HL-60 (cell line): ENCODE results near the gene EIF6.

ENCODE experiments used
- DNase-seq, 2 experiments: peaks; one replicate each; pipeline ENCODE4 v3.0.0-alpha.2; 2010 to 2020; ENCODE audit warnings: low read depth in 1 of 2, low spot score in 1 of 2
- H3K27ac ChIP-seq: fragments of 250-450 bp; sonication (Bioruptor Pico); replicated peaks from 2 replicates; pipeline ENCODE4 v1.5.1; 2020; ENCODE audit warnings: mild to moderate bottlenecking, moderate library complexity
- H3K27me3 ChIP-seq: fragments of 250-450 bp; sonication (Bioruptor Pico); 2 replicates; pipeline ENCODE4 v1.5.1; 2021; ENCODE audit warnings: mild to moderate bottlenecking, moderate library complexity; ENCODE audit not compliant: insufficient read depth, poor library complexity, severe bottlenecking
- H3K4me3 ChIP-seq: replicated peaks from 2 replicates; pipeline ENCODE4 v1.5.1; 2011; ENCODE audit warnings: mild to moderate bottlenecking, control low read depth, low read length; ENCODE audit not compliant: insufficient read depth
- CTCF ChIP-seq: IDR thresholded peaks from one replicate; pipeline ENCODE4 v1.5.1; 2011; ENCODE audit warnings: low read length, control low read depth, inconsistent platforms; ENCODE audit not compliant: insufficient read depth
- GABPA ChIP-seq: IDR thresholded peaks from 2 replicates; pipeline ENCODE4 v1.6.1; 2012; ENCODE audit warnings: low read depth
- POLR2AphosphoS5 ChIP-seq: IDR thresholded peaks from 2 replicates; pipeline ENCODE4 v1.6.1; 2012; ENCODE audit warnings: low read depth
- REST ChIP-seq: IDR thresholded peaks from 2 replicates; pipeline ENCODE4 v1.6.1; 2012; ENCODE audit warnings: low read depth; ENCODE audit not compliant: insufficient replicate concordance
- SPI1 ChIP-seq: IDR thresholded peaks from 2 replicates; pipeline ENCODE4 v1.6.1; 2012; ENCODE audit warnings: low read depth, mild to moderate bottlenecking, borderline replicate concordance

Gene EIF6

GRCh38 chr20:35248641-35249475 lies 35.7 kb downstream of the EIF6 start:
- Histone ChIP-seq H3K27me3 (no peaks in the 10 kb centered on the region), H3K4me3 (no peak overlapping the region), H3K27ac (no peak overlapping the region)
- TF ChIP-seq REST (no peak), SPI1 (no peak)
- DNase-seq = no peak

GRCh38 chr20:35246723-35247122 lies 37.8 kb downstream of the EIF6 start:
- no peak for DNase-seq
- TF ChIP-seq CTCF (no peak), SPI1 (no peak), REST (no peak)

GRCh38 chr20:35243986-35244385 lies 40.6 kb downstream of the EIF6 start:
- no peak for DNase-seq
- Histone ChIP-seq H3K27ac (no peak overlapping the region), H3K4me3 (no peak overlapping the region), H3K27me3 (no peaks in the 10 kb centered on the region)
- no peak for TF ChIP-seq POLR2AphosphoS5
- no peak for TF ChIP-seq CTCF
- TF ChIP-seq GABPA = no peak
- no peak for TF ChIP-seq SPI1
- no peak for TF ChIP-seq REST

More at GRCh38 chr20:35246723-35247122, 37.8 kb downstream of the EIF6 start:
- H3K27ac ChIP-seq = no peak overlapping the region
- no peak overlapping the region for H3K4me3 ChIP-seq
- H3K27me3 ChIP-seq = no peaks in the 10 kb centered on the region
